Tibial nerve (tissue), 4 donors: ENCODE results near the gene FGF14. TPM values are rescaled to one million over a fixed set of nuclear protein-coding genes. Genes with fewer than 3 reads are reported as not detected.

Experiments used
- DNase-seq, 2 donors: peaks; one replicate each; pipeline ENCODE4 v3.0.0-alpha.2; 2019; ENCODE audit warnings: low spot score in 2 of 2
- H3K27ac ChIP-seq, 4 donors: fragments of 200-600 bp; sonication (generic) in 3 of 4; one replicate each; pipeline ENCODE4 v1.5.1; 2017 to 2019; ENCODE audit warnings: mild to moderate bottlenecking in 1 of 4
- H3K27me3 ChIP-seq, 2 donors: fragments of 200-600 bp; sonication (generic) in 1 of 2; one replicate each; pipeline versions ENCODE4 v1.5.1 to v1.6.0; 2017 to 2019
- H3K36me3 ChIP-seq, 3 donors: fragments of 200-600 bp; sonication (generic); one replicate each; pipeline ENCODE4 v1.5.1; 2018 to 2019
- H3K4me1 ChIP-seq, 4 donors: fragments of 200-600 bp; sonication (generic) in 3 of 4; one replicate each; pipeline ENCODE4 v1.5.1; 2017 to 2019
- H3K4me3 ChIP-seq, 4 donors: fragments of 200-600 bp; sonication (generic) in 3 of 4; one replicate each; pipeline ENCODE4 v1.5.1; 2017 to 2019; ENCODE audit warnings: mild to moderate bottlenecking in 1 of 4, moderate library complexity in 1 of 4
- H3K9me3 ChIP-seq, 4 donors: fragments of 200-600 bp; sonication (generic) in 3 of 4; one replicate each; pipeline ENCODE4 v1.5.1; 2017 to 2019
- EP300 ChIP-seq, 2 donors: sonication (generic); formaldehyde crosslinking; IDR thresholded peaks; one replicate each; pipeline ENCODE4 v1.6.1; 2017; ENCODE audit warnings: antibody characterized with exemption in 2 of 2, mild to moderate bottlenecking in 1 of 2
- POLR2A ChIP-seq, 2 donors: fragments of 450-650 bp; IDR thresholded peaks; one replicate each; pipeline ENCODE4 v1.6.1; 2017; ENCODE audit warnings: antibody characterized with exemption in 2 of 2, mild to moderate bottlenecking in 2 of 2, moderate library complexity in 2 of 2
- WGBS, 2 donors: methylation state at CpG; one replicate each; pipeline ENCODE4 v1.1.5; 2018; 5-methylcytosine and 5-hydroxymethylcytosine counted together
- total RNA-seq, 4 donors: library from RNA; depleted of rRNA; stranded (reverse); fragments of >200 nt; gene quantifications; one replicate each; pipeline ENCODE4 v1.1.0, GENCODE V29; 2016
- TF ChIP-seq, protein P1 (sequence below), 5 experiments: fragments of 200-600 bp in 3 of 5; fragments of 450-650 bp in 2 of 5; sonication (generic) in 3 of 5; IDR thresholded peaks; one replicate each; pipeline ENCODE4 v1.5.1; 2016 to 2019; ENCODE audit warnings: antibody characterized with exemption in 5 of 5, mild to moderate bottlenecking in 3 of 5, moderate library complexity in 2 of 5

The FGF14 gene
- total RNA-seq, 4 donors from 2014 or later: 0.20 to 2.1 (median 0.21) TPM; not detected in 1

- H3K4me3 ChIP-seq: no peak overlapping the region
- H3K9me3 ChIP-seq: no peaks in the 10 kb centered on the region
- no peak overlapping the region for H3K27ac ChIP-seq
- H3K36me3 ChIP-seq: no peaks in the 10 kb centered on the region
- no peak for DNase-seq
- no peaks in the 10 kb centered on the region for H3K27me3 ChIP-seq
- no peaks in the 10 kb centered on the region for H3K4me1 ChIP-seq
- TF ChIP-seq POLR2A (IDR thresholded peaks at IDR 0.05): no peak
- TF ChIP-seq, protein P1, sequence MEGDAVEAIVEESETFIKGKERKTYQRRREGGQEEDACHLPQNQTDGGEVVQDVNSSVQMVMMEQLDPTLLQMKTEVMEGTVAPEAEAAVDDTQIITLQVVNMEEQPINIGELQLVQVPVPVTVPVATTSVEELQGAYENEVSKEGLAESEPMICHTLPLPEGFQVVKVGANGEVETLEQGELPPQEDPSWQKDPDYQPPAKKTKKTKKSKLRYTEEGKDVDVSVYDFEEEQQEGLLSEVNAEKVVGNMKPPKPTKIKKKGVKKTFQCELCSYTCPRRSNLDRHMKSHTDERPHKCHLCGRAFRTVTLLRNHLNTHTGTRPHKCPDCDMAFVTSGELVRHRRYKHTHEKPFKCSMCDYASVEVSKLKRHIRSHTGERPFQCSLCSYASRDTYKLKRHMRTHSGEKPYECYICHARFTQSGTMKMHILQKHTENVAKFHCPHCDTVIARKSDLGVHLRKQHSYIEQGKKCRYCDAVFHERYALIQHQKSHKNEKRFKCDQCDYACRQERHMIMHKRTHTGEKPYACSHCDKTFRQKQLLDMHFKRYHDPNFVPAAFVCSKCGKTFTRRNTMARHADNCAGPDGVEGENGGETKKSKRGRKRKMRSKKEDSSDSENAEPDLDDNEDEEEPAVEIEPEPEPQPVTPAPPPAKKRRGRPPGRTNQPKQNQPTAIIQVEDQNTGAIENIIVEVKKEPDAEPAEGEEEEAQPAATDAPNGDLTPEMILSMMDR (IDR thresholded peaks at IDR 0.05): no peak
- no peak for TF ChIP-seq EP300 (IDR thresholded peaks at IDR 0.05)
Measured at GRCh38 chr13:102374233-102374632, 27.6 kb downstream of the FGF14 start.

GRCh38 chr13:102373221-102373620 lies 28.6 kb downstream of the FGF14 start:
- Histone ChIP-seq H3K36me3 (no peaks in the 10 kb centered on the region), H3K9me3 (no peaks in the 10 kb centered on the region), H3K27me3 (no peaks in the 10 kb centered on the region), H3K4me1 (no peaks in the 10 kb centered on the region), H3K4me3 (no peak overlapping the region), H3K27ac (no peak overlapping the region)
- TF ChIP-seq EP300 (IDR thresholded peaks at IDR 0.05): no peak
- TF ChIP-seq, protein P1 (IDR thresholded peaks at IDR 0.05): no peak
- no peak for TF ChIP-seq POLR2A (IDR thresholded peaks at IDR 0.05)
- DNase-seq: no peak

DNA sequence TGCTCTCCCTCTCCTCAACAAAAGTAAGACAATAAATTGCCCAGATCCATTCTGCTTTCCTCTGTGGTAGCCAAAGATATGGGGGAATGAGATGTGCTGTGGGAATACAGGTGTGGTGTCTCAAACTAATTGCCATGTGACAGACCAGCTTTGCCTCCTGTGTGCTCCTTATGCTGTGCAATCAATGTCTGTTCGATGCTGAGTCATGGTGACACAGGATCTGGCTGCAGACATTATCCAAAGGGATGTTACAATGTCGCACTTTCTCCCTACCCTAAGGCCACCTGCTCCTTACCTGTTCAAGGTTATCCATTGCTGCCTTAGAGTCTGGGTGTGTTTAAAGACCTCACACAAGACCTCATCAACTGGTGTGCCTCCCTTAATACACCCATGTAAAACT lies 32.5 kb downstream of the FGF14 start:
- H3K27me3 ChIP-seq: no peaks in the 10 kb centered on the region
- no peaks in the 10 kb centered on the region for H3K36me3 ChIP-seq
- no peaks in the 10 kb centered on the region for H3K4me1 ChIP-seq
- H3K4me3 ChIP-seq: no peak overlapping the region
- DNase-seq: no peak
- TF ChIP-seq, protein P1 (IDR thresholded peaks at IDR 0.05): no peak
- no peak for TF ChIP-seq EP300 (IDR thresholded peaks at IDR 0.05)
- no peak for TF ChIP-seq POLR2A (IDR thresholded peaks at IDR 0.05)
- no peak overlapping the region for H3K27ac ChIP-seq
- 85 to 92% methylated on average over 2 of the region's 2 CpGs for WGBS, 2 donors
- H3K9me3 ChIP-seq: no peaks in the 10 kb centered on the region

DNA sequence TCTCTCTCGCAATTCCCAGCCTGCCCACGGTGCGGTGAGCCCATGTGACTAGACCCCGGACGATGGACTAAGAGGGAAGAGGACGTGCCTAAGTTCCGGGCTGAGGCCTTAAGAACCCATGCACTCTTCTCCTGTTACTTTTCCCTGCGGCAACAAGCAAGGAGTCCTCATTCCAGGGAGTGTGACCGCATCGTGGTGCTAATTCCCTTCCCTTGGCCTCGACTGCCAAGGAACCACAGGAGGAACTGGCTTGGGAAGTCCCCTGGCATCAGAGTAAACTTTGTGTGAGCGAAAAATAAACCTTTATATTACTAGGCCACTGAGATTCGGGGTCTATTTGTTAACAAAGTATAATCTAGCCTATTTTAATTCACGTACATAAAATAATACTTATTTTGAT lies 34.0 kb downstream of the FGF14 start:
- TF ChIP-seq EP300 (IDR thresholded peaks at IDR 0.05) (no peak), POLR2A (IDR thresholded peaks at IDR 0.05) (no peak)
- TF ChIP-seq, protein P1 (IDR thresholded peaks at IDR 0.05): no peak
- no peak overlapping the region for H3K4me3 ChIP-seq
- H3K4me1 ChIP-seq: no peaks in the 10 kb centered on the region
- WGBS, 2 donors: 90 to 92% methylated on average over 14 of the region's 14 CpGs
- no peaks in the 10 kb centered on the region for H3K27me3 ChIP-seq
- no peak for DNase-seq
- no peak overlapping the region for H3K27ac ChIP-seq
- no peaks in the 10 kb centered on the region for H3K36me3 ChIP-seq
- no peaks in the 10 kb centered on the region for H3K9me3 ChIP-seq

DNA sequence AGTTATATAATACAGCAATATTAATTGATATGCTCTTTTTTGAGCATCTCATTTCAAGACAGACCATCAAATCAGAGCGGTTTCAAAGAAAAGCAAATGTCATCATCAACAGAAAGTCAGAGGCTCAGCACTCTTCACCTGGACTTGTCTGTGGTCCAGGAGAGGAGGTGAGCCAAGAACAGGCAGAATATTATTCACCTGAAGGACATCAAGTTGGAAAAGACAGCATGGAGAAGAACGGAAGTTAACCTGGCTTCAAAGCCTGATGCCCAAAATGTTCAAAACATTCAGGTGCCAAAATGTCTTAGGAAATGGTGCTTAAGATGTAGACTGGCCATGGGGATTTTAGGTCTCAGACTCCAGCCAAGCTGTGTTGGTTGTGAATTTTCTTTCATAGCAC lies 40.7 kb downstream of the FGF14 start:
- Histone ChIP-seq H3K4me3 (no peak overlapping the region), H3K4me1 (no peaks in the 10 kb centered on the region), H3K27me3 (no peaks in the 10 kb centered on the region), H3K36me3 (no peaks in the 10 kb centered on the region), H3K9me3 (no peaks in the 10 kb centered on the region), H3K27ac (no peak overlapping the region)
- DNase-seq: no peak
- WGBS, 2 donors: 90 to 94% methylated on average over 2 of the region's 2 CpGs
- TF ChIP-seq POLR2A (IDR thresholded peaks at IDR 0.05) (no peak), EP300 (IDR thresholded peaks at IDR 0.05) (no peak)
- TF ChIP-seq, protein P1 (IDR thresholded peaks at IDR 0.05): no peak
